WTC11 (cell line): Measurements from ENCODE around the gene CCL22.

ENCODE experiments used
- CBFB ChIP-seq: sonication (generic); formaldehyde crosslinking; IDR thresholded peaks from 2 replicates; pipeline ENCODE4 v1.8.1; 2022; ENCODE audit warnings: mild to moderate bottlenecking, low read depth, missing genetic modification reagents
- CTCF ChIP-seq: fragments of 200-600 bp; IDR thresholded peaks from 2 replicates; pipeline ENCODE4 v1.8.0; 2022; ENCODE audit warnings: antibody characterized with exemption
- E2F1 ChIP-seq: sonication (generic); formaldehyde crosslinking; IDR thresholded peaks from 2 replicates; pipeline ENCODE4 v1.8.0; 2022; ENCODE audit warnings: mild to moderate bottlenecking, missing genetic modification reagents
- ERG ChIP-seq: fragments of 250-450 bp; sonication (Bioruptor Pico); IDR thresholded peaks from 2 replicates; pipeline ENCODE4 v1.8.0; 2021; ENCODE audit warnings: mild to moderate bottlenecking
- MXD4 ChIP-seq: fragments of 250-450 bp; sonication (Bioruptor Pico); IDR thresholded peaks from 2 replicates; pipeline ENCODE4 v1.8.0; 2021; ENCODE audit warnings: mild to moderate bottlenecking, moderate library complexity, borderline replicate concordance
- NFYB ChIP-seq: sonication (generic); formaldehyde crosslinking; conservative IDR thresholded peaks from 2 replicates; pipeline ENCODE4 v1.8.0; 2022; ENCODE audit warnings: low read depth, missing genetic modification reagents
- SMAD4 ChIP-seq: sonication (generic); formaldehyde crosslinking; IDR thresholded peaks from 2 replicates; pipeline ENCODE4 v1.8.0; 2022; ENCODE audit warnings: mild to moderate bottlenecking, missing genetic modification reagents
- SP1 ChIP-seq: sonication (generic); formaldehyde crosslinking; conservative IDR thresholded peaks from 2 replicates; pipeline ENCODE4 v1.8.1; 2022; ENCODE audit warnings: missing genetic modification reagents
- USF2 ChIP-seq: sonication (generic); formaldehyde crosslinking; IDR thresholded peaks from 2 replicates; pipeline ENCODE4 v1.8.1; 2023; ENCODE audit warnings: mild to moderate bottlenecking, missing genetic modification reagents, moderate library complexity
- ZNF512 ChIP-seq: sonication (generic); formaldehyde crosslinking; IDR thresholded peaks from 2 replicates; pipeline ENCODE4 v1.8.1; 2022; ENCODE audit warnings: missing genetic modification reagents, borderline replicate concordance
- ZNF671 ChIP-seq: fragments of 250-450 bp; sonication (Bioruptor Pico); IDR thresholded peaks from 2 replicates; pipeline ENCODE4 v1.8.0; 2021; ENCODE audit warnings: mild to moderate bottlenecking
- TF ChIP-seq, protein P1 (sequence below): sonication (generic); formaldehyde crosslinking; IDR thresholded peaks from 2 replicates; pipeline ENCODE4 v1.8.0; 2022; ENCODE audit warnings: mild to moderate bottlenecking, missing genetic modification reagents

GRCh38 chr16:57413733-57414132 lies 55.1 kb downstream of the CCL22 start:
- TF ChIP-seq CTCF (no peak), ZNF512 (no peak), E2F1 (CRISPR knock-in tag) (no peak), ZNF671 (no peak), SP1 (no peak), ERG (CRISPR knock-in tag) (no peak), NFYB (CRISPR knock-in tag) (no peak), USF2 (CRISPR knock-in tag) (no peak), CBFB (CRISPR knock-in tag) (no peak), SMAD4 (CRISPR knock-in tag) (no peak), MXD4 (CRISPR knock-in tag) (no peak)
- TF ChIP-seq, protein P1, sequence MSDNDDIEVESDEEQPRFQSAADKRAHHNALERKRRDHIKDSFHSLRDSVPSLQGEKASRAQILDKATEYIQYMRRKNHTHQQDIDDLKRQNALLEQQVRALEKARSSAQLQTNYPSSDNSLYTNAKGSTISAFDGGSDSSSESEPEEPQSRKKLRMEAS (CRISPR knock-in tag): no peak
